CD14-positive monocyte (primary cell): ENCODE data around the gene SSR1. TPM values are rescaled to one million over a fixed set of nuclear protein-coding genes. Genes with fewer than 3 reads are reported as not detected.

Experiments
- DNase-seq, 3 donors: peaks; one replicate each; pipeline ENCODE4 v3.0.0-alpha.2; 2011 to 2022
- H2AFZ ChIP-seq: 2 replicates; pipeline ENCODE4 v1.6.0; 2012; ENCODE audit warnings: mild to moderate bottlenecking, low read depth, low read length, inconsistent platforms; ENCODE audit not compliant: insufficient read depth, poor library complexity, severe bottlenecking
- H3K27ac ChIP-seq, 2 donors: 1 replicate in 1 of 2; 2 replicates in 1 of 2; pipeline ENCODE4 v1.5.1; 2012 to 2013; ENCODE audit warnings: low read length in 2 of 2, control low read depth in 1 of 2, inconsistent platforms in 1 of 2, low read depth in 1 of 2, mild to moderate bottlenecking in 1 of 2
- H3K27me3 ChIP-seq, 2 donors: one replicate each; pipeline versions ENCODE4 v1.6.0 to v1.6.1; 2011 to 2013; ENCODE audit warnings: low read length in 2 of 2; ENCODE audit not compliant: control insufficient read depth in 2 of 2, insufficient read depth in 2 of 2
- H3K36me3 ChIP-seq, 2 donors: replicated peaks in 1 of 2; 1 replicate in 1 of 2; 2 replicates in 1 of 2; pipeline versions ENCODE4 v1.5.1 to v1.6.1; 2012 to 2013; ENCODE audit warnings: low read length in 2 of 2, control low read depth in 1 of 2, inconsistent platforms in 1 of 2, mild to moderate bottlenecking in 1 of 2; ENCODE audit not compliant: insufficient read depth in 2 of 2, control insufficient read depth in 1 of 2
- H3K4me1 ChIP-seq, 2 donors: 1 replicate in 1 of 2; 2 replicates in 1 of 2; pipeline versions ENCODE4 v1.5.1 to v1.6.1; 2012 to 2013; ENCODE audit warnings: low read length in 2 of 2, control low read depth in 1 of 2, inconsistent platforms in 1 of 2, mild to moderate bottlenecking in 1 of 2, moderate library complexity in 1 of 2; ENCODE audit not compliant: insufficient read depth in 2 of 2, control insufficient read depth in 1 of 2
- H3K4me2 ChIP-seq: replicated peaks from 2 replicates; pipeline ENCODE3; 2012; ENCODE audit warnings: low read length, moderate library complexity, mild to moderate bottlenecking; ENCODE audit not compliant: poor library complexity, severe bottlenecking; ENCODE audit errors: extremely low read depth
- H3K4me3 ChIP-seq, 3 experiments: fragments of 200-600 bp in 1 of 3; sonication (generic) in 1 of 3; replicated peaks in 1 of 3; 1 replicate in 2 of 3; 2 replicates in 1 of 3; pipeline ENCODE4 v1.5.1; 2011 to 2013; ENCODE audit warnings: low read length in 3 of 3, mild to moderate bottlenecking in 3 of 3, control low read depth in 2 of 3, low read depth in 2 of 3, inconsistent platforms in 1 of 3, moderate library complexity in 1 of 3
- H3K79me2 ChIP-seq: 2 replicates; pipeline ENCODE4 v1.6.0; 2012; ENCODE audit warnings: mild to moderate bottlenecking, control low read depth, inconsistent platforms, low read length, moderate library complexity; ENCODE audit not compliant: insufficient read depth
- H3K9ac ChIP-seq: 2 replicates; pipeline ENCODE4 v1.6.0; 2017; ENCODE audit warnings: low read length, mild to moderate bottlenecking; ENCODE audit not compliant: insufficient read depth, poor library complexity, severe bottlenecking
- H3K9me3 ChIP-seq, 2 donors: replicated peaks in 1 of 2; 1 replicate in 1 of 2; 2 replicates in 1 of 2; pipeline versions ENCODE4 v1.5.1 to v1.6.1; 2012 to 2013; ENCODE audit warnings: low read length in 2 of 2, control low read depth in 1 of 2; ENCODE audit not compliant: control insufficient read depth in 1 of 2, insufficient read depth in 1 of 2
- H4K20me1 ChIP-seq: 2 replicates; pipeline ENCODE4 v1.6.0; 2012; ENCODE audit warnings: mild to moderate bottlenecking, low read length, control low read depth, moderate library complexity; ENCODE audit not compliant: insufficient read depth
- H3K27ac Mint-ChIP-seq, 7 donors: one replicate each; pipeline ENCODE4 v1.8.0; 2020; ENCODE audit warnings: mild to moderate bottlenecking in 7 of 7, mixed read lengths in 7 of 7, moderate library complexity in 6 of 7, inconsistent platforms in 2 of 7
- H3K27me3 Mint-ChIP-seq, 3 donors: one replicate each; pipeline ENCODE4 v1.8.0; 2021 to 2022; ENCODE audit warnings: low read depth in 3 of 3, mild to moderate bottlenecking in 3 of 3, mixed read lengths in 3 of 3, moderate library complexity in 3 of 3, inconsistent platforms in 1 of 3
- H3K36me3 Mint-ChIP-seq, 2 donors: one replicate each; pipeline ENCODE4 v1.8.0; 2020; ENCODE audit warnings: mixed read lengths in 2 of 2, inconsistent platforms in 1 of 2, mild to moderate bottlenecking in 1 of 2
- H3K4me1 Mint-ChIP-seq: one replicate; pipeline ENCODE4 v1.8.0; 2020; ENCODE audit warnings: mild to moderate bottlenecking, mixed read lengths
- H3K4me3 Mint-ChIP-seq, 2 donors: one replicate each; pipeline ENCODE4 v1.8.0; 2020; ENCODE audit warnings: mild to moderate bottlenecking in 2 of 2, mixed read lengths in 2 of 2, moderate library complexity in 1 of 2
- H3K9me3 Mint-ChIP-seq, 7 donors: one replicate each; pipeline ENCODE4 v1.8.0; 2020 to 2022; ENCODE audit warnings: mixed read lengths in 7 of 7, mild to moderate bottlenecking in 6 of 7, moderate library complexity in 6 of 7, inconsistent platforms in 2 of 7
- CTCF ChIP-seq: fragments of 200-600 bp; IDR thresholded peaks from one replicate; pipeline ENCODE4 v1.8.0; 2022; ENCODE audit warnings: antibody characterized with exemption, mild to moderate bottlenecking
- WGBS: methylation state at CpG from one replicate; pipeline ENCODE4 v1.1.5; 2013; ENCODE audit warnings: missing lambda C conversion rate; ENCODE audit not compliant: insufficient coverage; 5-methylcytosine and 5-hydroxymethylcytosine counted together
- intact Hi-C, 2 donors: fragments of 100-400 bp; cut with micrococcal nuclease; formaldehyde crosslinking; loops; one replicate each; pipeline versions ENCODE4 v1.15.0 to v1.15.1; 2023
- polyA plus RNA-seq, 3 donors: library from polyadenylated mRNA; depleted of rRNA in 1 of 3; unstranded in 2 of 3; stranded (reverse) in 1 of 3; fragments of 300-500 nt in 2 of 3; fragments of >200 nt in 1 of 3; fragmentation: Illumina TruSeq in 2 of 3; gene quantifications; 1 replicate in 2 of 3; 2 replicates in 1 of 3; pipeline ENCODE4 v1.2.3, GENCODE V29; 2012 to 2021

SSR1 gene
- polyA plus RNA-seq, 3 donors: 59.1 to 302 (median 251) TPM

DNA sequence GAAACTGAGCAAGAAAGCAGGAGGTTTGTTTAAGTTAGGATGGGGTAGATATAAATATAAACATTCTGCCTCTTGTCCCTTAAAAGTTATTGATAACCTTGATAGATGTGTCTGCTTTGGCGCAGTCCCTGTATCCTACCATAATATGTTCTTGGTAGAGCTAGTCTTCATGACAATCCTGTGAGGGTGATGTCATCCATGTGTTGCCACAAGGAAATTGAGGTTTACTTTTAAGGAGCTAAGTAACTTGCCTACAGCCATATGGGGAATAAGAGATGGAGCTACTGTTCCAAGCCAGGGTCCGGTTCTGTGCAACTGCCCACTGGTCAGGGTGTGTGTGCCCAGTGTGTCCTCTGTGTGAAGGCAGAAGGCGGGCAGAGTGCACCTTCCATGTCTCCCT lies 78.5 kb downstream of the SSR1 start:
- Histone ChIP-seq H2AFZ (no peak overlapping the region), H3K9me3 (no peaks in the 10 kb centered on the region), H3K27me3 (no peaks in the 10 kb centered on the region), H3K27ac (peak overlapping the region in 1 of 2 donors; percentile 49), H3K4me3 (no peak overlapping the region), H3K79me2 (peaks cover 94% of the 10 kb centered on the region), H3K4me1 (no peaks in the 10 kb centered on the region), H4K20me1 (peaks cover 79% of the 10 kb centered on the region), H3K4me2 (no peak overlapping the region), H3K9ac (no peak overlapping the region), H3K36me3 (peaks cover 53 to 94% of the 10 kb centered on the region in 2 donors)
- Mint-ChIP-seq H3K9me3 (no peaks in the 10 kb centered on the region), H3K4me3 (no peak overlapping the region), H3K27ac (peak overlapping the region in 3 of 7 donors; percentile 52 to 56 (median 53)), H3K27me3 (peaks cover 0 to 1% (median 0%) of the 10 kb centered on the region in 3 donors), H3K4me1 (peaks cover 8% of the 10 kb centered on the region), H3K36me3 (peaks cover 69 to 76% of the 10 kb centered on the region in 2 donors)
- intact Hi-C loops: no loop called here
- 100% methylated on average over 1 of the region's 3 CpGs for WGBS
- DNase-seq: no peak
- TF ChIP-seq CTCF: no peak

GRCh38 chr6:7232351-7232750 lies 80.6 kb downstream of the SSR1 start:
- Mint-ChIP-seq H3K27me3 (peaks cover 0 to 1% (median 0%) of the 10 kb centered on the region in 3 donors), H3K4me3 (no peak overlapping the region)

More at GRCh38 chr6:7232351-7232750, 80.6 kb downstream of the SSR1 start:
- Histone ChIP-seq H3K9me3 (no peaks in the 10 kb centered on the region), H3K27me3 (no peaks in the 10 kb centered on the region), H4K20me1 (peaks cover 64% of the 10 kb centered on the region), H3K4me1 (no peaks in the 10 kb centered on the region), H3K36me3 (peaks cover 73 to 98% of the 10 kb centered on the region in 2 donors), H3K4me3 (no peak overlapping the region), H3K9ac (no peak overlapping the region), H3K27ac (peak overlapping the region in 1 of 2 donors; percentile 26), H3K4me2 (no peak overlapping the region), H2AFZ (no peak overlapping the region), H3K79me2 (peaks cover 88% of the 10 kb centered on the region)
- intact Hi-C loops: no loop called here
- TF ChIP-seq CTCF: no peak
- peak overlapping the region in 2 of 7 donors; percentile 15 to 49 for H3K27ac Mint-ChIP-seq
- 60% methylated on average over 2 of the region's 2 CpGs for WGBS
- H3K4me1 Mint-ChIP-seq: peaks cover 6% of the 10 kb centered on the region
- H3K36me3 Mint-ChIP-seq: peaks cover 78 to 93% of the 10 kb centered on the region in 2 donors
- DNase-seq: no peak
- peaks cover 0 to 5% (median 0%) of the 10 kb centered on the region in 7 donors for H3K9me3 Mint-ChIP-seq
